WTC11 (cell line): ENCODE data around the gene JAZF1. TPM values are rescaled to one million over a fixed set of nuclear protein-coding genes. Genes with fewer than 3 reads are reported as not detected.

Source experiments
- ATAC-seq: fragments of 200-7000 bp; cut with Tn5 transposase; 2 replicates; pipeline ENCODE4 v1.10.0; 2021; ENCODE audit warnings: mild to moderate bottlenecking, moderate library complexity
- CTCF ChIA-PET: fragments of 300-600 bp; sonication (Branson Sonifier 250); formaldehyde crosslinking; loops from one replicate; lab custom pipeline; 2021; ENCODE audit warnings: antibody characterized with exemption; lab: Charles Lee
- POLR2A ChIA-PET: fragments of 350-600 bp; sonication (Branson Sonifier 250); formaldehyde crosslinking; loops from one replicate; lab custom pipeline; 2021; ENCODE audit warnings: antibody characterized with exemption; lab: Charles Lee
- DNase-seq: peaks from one replicate; pipeline ENCODE4 v3.0.0; 2021; ENCODE audit warnings: low spot score
- H3K27ac Mint-ChIP-seq: 2 replicates; pipeline ENCODE4 v1.8.0; 2021; ENCODE audit warnings: mixed read lengths
- H3K27me3 Mint-ChIP-seq: 2 replicates; pipeline ENCODE4 v1.8.0; 2021; ENCODE audit warnings: low read depth, mild to moderate bottlenecking, moderate library complexity, mixed read lengths
- H3K36me3 Mint-ChIP-seq: 2 replicates; pipeline ENCODE4 v1.8.0; 2021; ENCODE audit warnings: mixed read lengths
- H3K4me1 Mint-ChIP-seq: 2 replicates; pipeline ENCODE4 v1.8.0; 2022; ENCODE audit warnings: mixed read lengths
- H3K4me3 Mint-ChIP-seq: 2 replicates; pipeline ENCODE4 v1.8.0; 2021; ENCODE audit warnings: mild to moderate bottlenecking, moderate library complexity, mixed read lengths
- H3K9me3 Mint-ChIP-seq: 2 replicates; pipeline ENCODE4 v1.8.0; 2021; ENCODE audit warnings: mixed read lengths
- ATF1 ChIP-seq: sonication (generic); formaldehyde crosslinking; IDR thresholded peaks from 2 replicates; pipeline ENCODE4 v1.8.1; 2023; ENCODE audit warnings: mild to moderate bottlenecking, moderate library complexity, missing genetic modification reagents
- KAT7 ChIP-seq: sonication (generic); formaldehyde crosslinking; IDR thresholded peaks from 2 replicates; pipeline ENCODE4 v1.8.1; 2023; ENCODE audit warnings: missing genetic modification reagents, mild to moderate bottlenecking, borderline replicate concordance
- MXD4 ChIP-seq: fragments of 250-450 bp; sonication (Bioruptor Pico); IDR thresholded peaks from 2 replicates; pipeline ENCODE4 v1.8.0; 2021; ENCODE audit warnings: mild to moderate bottlenecking, moderate library complexity, borderline replicate concordance
- MYBL2 ChIP-seq: sonication (generic); formaldehyde crosslinking; IDR thresholded peaks from 2 replicates; pipeline ENCODE4 v1.8.1; 2023; ENCODE audit warnings: mild to moderate bottlenecking, moderate library complexity, missing genetic modification reagents
- SMAD3 ChIP-seq: sonication (generic); formaldehyde crosslinking; IDR thresholded peaks from 2 replicates; pipeline ENCODE4 v1.8.0; 2022; ENCODE audit warnings: missing genetic modification reagents, mild to moderate bottlenecking, borderline replicate concordance
- total RNA-seq: library from RNA; stranded (reverse); gene quantifications from 3 replicates; pipeline ENCODE4 v1.2.3, GENCODE V29; 2021
- TF ChIP-seq, protein P1 (sequence below): sonication (generic); formaldehyde crosslinking; IDR thresholded peaks from 2 replicates; pipeline ENCODE4 v1.8.0; 2022; ENCODE audit warnings: missing genetic modification reagents
- TF ChIP-seq, protein P2 (sequence below): sonication (generic); formaldehyde crosslinking; IDR thresholded peaks from 2 replicates; pipeline ENCODE4 v1.8.1; 2023; ENCODE audit warnings: mild to moderate bottlenecking, missing genetic modification reagents
- TF ChIP-seq, protein P3 (sequence below): sonication (generic); formaldehyde crosslinking; IDR thresholded peaks from 2 replicates; pipeline ENCODE4 v1.8.0; 2023; ENCODE audit warnings: missing genetic modification reagents, mild to moderate bottlenecking, borderline replicate concordance
- TF ChIP-seq, protein P4 (sequence below): sonication (generic); formaldehyde crosslinking; IDR thresholded peaks from 2 replicates; pipeline ENCODE4 v1.8.1; 2023; ENCODE audit warnings: mild to moderate bottlenecking, missing genetic modification reagents, moderate library complexity
- TF ChIP-seq, protein P5 (sequence below): sonication (generic); formaldehyde crosslinking; IDR thresholded peaks from 2 replicates; pipeline ENCODE4 v1.8.1; 2023; ENCODE audit warnings: mild to moderate bottlenecking, missing genetic modification reagents, moderate library complexity
- TF ChIP-seq, protein P6 (sequence below): fragments of 250-450 bp; sonication (Bioruptor Pico); IDR thresholded peaks from 2 replicates; pipeline ENCODE4 v2.1.2; 2022; ENCODE audit warnings: mild to moderate bottlenecking, moderate library complexity
- TF ChIP-seq, protein P7 (sequence below): sonication (generic); formaldehyde crosslinking; conservative IDR thresholded peaks from 2 replicates; pipeline ENCODE4 v1.8.1; 2023; ENCODE audit warnings: mild to moderate bottlenecking, low read depth, missing genetic modification reagents, moderate library complexity

Gene JAZF1
- total RNA-seq, 1 experiment from 2014 or later = 19.0 TPM

DNA sequence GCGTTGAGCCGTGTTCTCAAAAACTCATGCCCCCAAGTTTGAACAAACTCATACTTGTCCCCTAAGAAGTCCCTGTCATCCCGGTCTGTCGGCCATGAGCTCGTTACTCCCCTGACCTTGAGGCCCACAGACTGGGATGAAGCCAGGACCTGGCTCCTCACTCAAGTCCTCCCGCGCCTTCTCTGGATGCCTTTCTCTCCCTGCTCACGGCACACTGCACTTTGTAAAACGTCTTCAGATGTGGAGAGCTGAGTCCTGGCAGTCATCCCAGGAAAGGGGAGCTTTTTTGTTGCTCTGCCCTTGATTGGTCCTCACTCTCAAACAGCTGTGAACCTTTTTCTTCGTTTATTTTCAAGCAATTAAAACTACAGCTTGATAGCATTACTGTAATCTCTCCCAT lies 110.8 kb downstream of the JAZF1 start:
- Mint-ChIP-seq H3K4me3 (no peak overlapping the region), H3K27ac (no peak overlapping the region; the same call in 1 of the 2 replicates), H3K36me3 (no peaks in the 10 kb centered on the region), H3K4me1 (peaks cover 60% of the 10 kb centered on the region), H3K27me3 (no peaks in the 10 kb centered on the region), H3K9me3 (no peaks in the 10 kb centered on the region)
- no peak for ATAC-seq
- TF ChIP-seq, protein P1, sequence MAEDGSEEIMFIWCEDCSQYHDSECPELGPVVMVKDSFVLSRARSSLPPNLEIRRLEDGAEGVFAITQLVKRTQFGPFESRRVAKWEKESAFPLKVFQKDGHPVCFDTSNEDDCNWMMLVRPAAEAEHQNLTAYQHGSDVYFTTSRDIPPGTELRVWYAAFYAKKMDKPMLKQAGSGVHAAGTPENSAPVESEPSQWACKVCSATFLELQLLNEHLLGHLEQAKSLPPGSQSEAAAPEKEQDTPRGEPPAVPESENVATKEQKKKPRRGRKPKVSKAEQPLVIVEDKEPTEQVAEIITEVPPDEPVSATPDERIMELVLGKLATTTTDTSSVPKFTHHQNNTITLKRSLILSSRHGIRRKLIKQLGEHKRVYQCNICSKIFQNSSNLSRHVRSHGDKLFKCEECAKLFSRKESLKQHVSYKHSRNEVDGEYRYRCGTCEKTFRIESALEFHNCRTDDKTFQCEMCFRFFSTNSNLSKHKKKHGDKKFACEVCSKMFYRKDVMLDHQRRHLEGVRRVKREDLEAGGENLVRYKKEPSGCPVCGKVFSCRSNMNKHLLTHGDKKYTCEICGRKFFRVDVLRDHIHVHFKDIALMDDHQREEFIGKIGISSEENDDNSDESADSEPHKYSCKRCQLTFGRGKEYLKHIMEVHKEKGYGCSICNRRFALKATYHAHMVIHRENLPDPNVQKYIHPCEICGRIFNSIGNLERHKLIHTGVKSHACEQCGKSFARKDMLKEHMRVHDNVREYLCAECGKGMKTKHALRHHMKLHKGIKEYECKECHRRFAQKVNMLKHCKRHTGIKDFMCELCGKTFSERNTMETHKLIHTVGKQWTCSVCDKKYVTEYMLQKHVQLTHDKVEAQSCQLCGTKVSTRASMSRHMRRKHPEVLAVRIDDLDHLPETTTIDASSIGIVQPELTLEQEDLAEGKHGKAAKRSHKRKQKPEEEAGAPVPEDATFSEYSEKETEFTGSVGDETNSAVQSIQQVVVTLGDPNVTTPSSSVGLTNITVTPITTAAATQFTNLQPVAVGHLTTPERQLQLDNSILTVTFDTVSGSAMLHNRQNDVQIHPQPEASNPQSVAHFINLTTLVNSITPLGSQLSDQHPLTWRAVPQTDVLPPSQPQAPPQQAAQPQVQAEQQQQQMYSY (CRISPR knock-in tag) = no peak
- TF ChIP-seq, protein P2, sequence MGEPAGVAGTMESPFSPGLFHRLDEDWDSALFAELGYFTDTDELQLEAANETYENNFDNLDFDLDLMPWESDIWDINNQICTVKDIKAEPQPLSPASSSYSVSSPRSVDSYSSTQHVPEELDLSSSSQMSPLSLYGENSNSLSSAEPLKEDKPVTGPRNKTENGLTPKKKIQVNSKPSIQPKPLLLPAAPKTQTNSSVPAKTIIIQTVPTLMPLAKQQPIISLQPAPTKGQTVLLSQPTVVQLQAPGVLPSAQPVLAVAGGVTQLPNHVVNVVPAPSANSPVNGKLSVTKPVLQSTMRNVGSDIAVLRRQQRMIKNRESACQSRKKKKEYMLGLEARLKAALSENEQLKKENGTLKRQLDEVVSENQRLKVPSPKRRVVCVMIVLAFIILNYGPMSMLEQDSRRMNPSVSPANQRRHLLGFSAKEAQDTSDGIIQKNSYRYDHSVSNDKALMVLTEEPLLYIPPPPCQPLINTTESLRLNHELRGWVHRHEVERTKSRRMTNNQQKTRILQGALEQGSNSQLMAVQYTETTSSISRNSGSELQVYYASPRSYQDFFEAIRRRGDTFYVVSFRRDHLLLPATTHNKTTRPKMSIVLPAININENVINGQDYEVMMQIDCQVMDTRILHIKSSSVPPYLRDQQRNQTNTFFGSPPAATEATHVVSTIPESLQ = no peak
- TF ChIP-seq, protein P3, sequence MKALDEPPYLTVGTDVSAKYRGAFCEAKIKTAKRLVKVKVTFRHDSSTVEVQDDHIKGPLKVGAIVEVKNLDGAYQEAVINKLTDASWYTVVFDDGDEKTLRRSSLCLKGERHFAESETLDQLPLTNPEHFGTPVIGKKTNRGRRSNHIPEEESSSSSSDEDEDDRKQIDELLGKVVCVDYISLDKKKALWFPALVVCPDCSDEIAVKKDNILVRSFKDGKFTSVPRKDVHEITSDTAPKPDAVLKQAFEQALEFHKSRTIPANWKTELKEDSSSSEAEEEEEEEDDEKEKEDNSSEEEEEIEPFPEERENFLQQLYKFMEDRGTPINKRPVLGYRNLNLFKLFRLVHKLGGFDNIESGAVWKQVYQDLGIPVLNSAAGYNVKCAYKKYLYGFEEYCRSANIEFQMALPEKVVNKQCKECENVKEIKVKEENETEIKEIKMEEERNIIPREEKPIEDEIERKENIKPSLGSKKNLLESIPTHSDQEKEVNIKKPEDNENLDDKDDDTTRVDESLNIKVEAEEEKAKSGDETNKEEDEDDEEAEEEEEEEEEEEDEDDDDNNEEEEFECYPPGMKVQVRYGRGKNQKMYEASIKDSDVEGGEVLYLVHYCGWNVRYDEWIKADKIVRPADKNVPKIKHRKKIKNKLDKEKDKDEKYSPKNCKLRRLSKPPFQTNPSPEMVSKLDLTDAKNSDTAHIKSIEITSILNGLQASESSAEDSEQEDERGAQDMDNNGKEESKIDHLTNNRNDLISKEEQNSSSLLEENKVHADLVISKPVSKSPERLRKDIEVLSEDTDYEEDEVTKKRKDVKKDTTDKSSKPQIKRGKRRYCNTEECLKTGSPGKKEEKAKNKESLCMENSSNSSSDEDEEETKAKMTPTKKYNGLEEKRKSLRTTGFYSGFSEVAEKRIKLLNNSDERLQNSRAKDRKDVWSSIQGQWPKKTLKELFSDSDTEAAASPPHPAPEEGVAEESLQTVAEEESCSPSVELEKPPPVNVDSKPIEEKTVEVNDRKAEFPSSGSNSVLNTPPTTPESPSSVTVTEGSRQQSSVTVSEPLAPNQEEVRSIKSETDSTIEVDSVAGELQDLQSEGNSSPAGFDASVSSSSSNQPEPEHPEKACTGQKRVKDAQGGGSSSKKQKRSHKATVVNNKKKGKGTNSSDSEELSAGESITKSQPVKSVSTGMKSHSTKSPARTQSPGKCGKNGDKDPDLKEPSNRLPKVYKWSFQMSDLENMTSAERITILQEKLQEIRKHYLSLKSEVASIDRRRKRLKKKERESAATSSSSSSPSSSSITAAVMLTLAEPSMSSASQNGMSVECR (CRISPR knock-in tag) = no peak
- TF ChIP-seq, protein P4, sequence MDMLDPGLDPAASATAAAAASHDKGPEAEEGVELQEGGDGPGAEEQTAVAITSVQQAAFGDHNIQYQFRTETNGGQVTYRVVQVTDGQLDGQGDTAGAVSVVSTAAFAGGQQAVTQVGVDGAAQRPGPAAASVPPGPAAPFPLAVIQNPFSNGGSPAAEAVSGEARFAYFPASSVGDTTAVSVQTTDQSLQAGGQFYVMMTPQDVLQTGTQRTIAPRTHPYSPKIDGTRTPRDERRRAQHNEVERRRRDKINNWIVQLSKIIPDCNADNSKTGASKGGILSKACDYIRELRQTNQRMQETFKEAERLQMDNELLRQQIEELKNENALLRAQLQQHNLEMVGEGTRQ (CRISPR knock-in tag) = no peak
- TF ChIP-seq MXD4 (CRISPR knock-in tag) (no peak), ATF1 (CRISPR knock-in tag) (no peak), KAT7 (no peak), MYBL2 (CRISPR knock-in tag) (no peak)
- TF ChIP-seq, protein P5, sequence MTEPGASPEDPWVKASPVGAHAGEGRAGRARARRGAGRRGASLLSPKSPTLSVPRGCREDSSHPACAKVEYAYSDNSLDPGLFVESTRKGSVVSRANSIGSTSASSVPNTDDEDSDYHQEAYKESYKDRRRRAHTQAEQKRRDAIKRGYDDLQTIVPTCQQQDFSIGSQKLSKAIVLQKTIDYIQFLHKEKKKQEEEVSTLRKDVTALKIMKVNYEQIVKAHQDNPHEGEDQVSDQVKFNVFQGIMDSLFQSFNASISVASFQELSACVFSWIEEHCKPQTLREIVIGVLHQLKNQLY (CRISPR knock-in tag) = no peak
- TF ChIP-seq, protein P6, sequence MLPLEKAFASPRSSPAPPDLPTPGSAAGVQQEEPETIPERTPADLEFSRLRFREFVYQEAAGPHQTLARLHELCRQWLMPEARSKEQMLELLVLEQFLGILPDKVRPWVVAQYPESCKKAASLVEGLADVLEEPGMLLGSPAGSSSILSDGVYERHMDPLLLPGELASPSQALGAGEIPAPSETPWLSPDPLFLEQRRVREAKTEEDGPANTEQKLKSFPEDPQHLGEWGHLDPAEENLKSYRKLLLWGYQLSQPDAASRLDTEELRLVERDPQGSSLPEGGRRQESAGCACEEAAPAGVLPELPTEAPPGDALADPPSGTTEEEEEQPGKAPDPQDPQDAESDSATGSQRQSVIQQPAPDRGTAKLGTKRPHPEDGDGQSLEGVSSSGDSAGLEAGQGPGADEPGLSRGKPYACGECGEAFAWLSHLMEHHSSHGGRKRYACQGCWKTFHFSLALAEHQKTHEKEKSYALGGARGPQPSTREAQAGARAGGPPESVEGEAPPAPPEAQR (CRISPR knock-in tag) = no peak
- DNase-seq = no peak
- ChIA-PET CTCF (interaction anchor here (0.8 to 18.4 kb wide), 7 partner anchors 7 to 25 kb away, joined by 4 to 307 read pairs (median 6); no protein-coding TSS in a partner anchor), POLR2A (no interaction called here)

DNA sequence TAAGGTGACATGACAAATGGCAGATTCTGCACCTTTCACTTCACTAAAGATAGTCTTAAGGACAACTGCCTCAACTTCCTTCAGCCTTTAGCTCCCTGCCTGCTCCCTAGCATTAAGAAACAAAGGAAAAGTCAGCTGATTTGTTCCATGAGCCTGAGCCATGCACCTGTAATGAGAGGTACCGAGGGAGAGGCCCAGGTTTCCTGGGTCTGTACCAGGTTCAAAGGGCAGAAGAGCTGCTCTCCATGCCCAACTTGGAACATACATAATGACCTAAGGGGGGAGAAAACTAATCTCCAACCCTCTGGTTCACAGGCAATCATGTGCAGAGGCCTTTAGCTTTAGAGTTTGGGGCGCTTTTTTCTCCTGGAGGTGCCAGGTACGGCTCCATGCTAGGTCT lies 111.2 kb downstream of the JAZF1 start:
- TF ChIP-seq, protein P7, sequence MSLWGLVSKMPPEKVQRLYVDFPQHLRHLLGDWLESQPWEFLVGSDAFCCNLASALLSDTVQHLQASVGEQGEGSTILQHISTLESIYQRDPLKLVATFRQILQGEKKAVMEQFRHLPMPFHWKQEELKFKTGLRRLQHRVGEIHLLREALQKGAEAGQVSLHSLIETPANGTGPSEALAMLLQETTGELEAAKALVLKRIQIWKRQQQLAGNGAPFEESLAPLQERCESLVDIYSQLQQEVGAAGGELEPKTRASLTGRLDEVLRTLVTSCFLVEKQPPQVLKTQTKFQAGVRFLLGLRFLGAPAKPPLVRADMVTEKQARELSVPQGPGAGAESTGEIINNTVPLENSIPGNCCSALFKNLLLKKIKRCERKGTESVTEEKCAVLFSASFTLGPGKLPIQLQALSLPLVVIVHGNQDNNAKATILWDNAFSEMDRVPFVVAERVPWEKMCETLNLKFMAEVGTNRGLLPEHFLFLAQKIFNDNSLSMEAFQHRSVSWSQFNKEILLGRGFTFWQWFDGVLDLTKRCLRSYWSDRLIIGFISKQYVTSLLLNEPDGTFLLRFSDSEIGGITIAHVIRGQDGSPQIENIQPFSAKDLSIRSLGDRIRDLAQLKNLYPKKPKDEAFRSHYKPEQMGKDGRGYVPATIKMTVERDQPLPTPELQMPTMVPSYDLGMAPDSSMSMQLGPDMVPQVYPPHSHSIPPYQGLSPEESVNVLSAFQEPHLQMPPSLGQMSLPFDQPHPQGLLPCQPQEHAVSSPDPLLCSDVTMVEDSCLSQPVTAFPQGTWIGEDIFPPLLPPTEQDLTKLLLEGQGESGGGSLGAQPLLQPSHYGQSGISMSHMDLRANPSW (CRISPR knock-in tag) = no peak
- TF ChIP-seq SMAD3 (CRISPR knock-in tag) (no peak), MXD4 (CRISPR knock-in tag) (no peak)
- Mint-ChIP-seq H3K4me1 (peaks cover 60% of the 10 kb centered on the region), H3K27me3 (no peaks in the 10 kb centered on the region), H3K27ac (no peak overlapping the region), H3K9me3 (no peaks in the 10 kb centered on the region), H3K36me3 (no peaks in the 10 kb centered on the region), H3K4me3 (no peak overlapping the region)
- CTCF ChIA-PET = interaction anchor here (0.6 to 18.4 kb wide), 8 partner anchors 8 to 366 kb away, joined by 4 to 307 read pairs (median 6); no protein-coding TSS in a partner anchor
- no peak for ATAC-seq
- DNase-seq = no peak
- POLR2A ChIA-PET = no interaction called here
